ENCODE results near the gene ZNF407.

ZNF407 gene

DNA sequence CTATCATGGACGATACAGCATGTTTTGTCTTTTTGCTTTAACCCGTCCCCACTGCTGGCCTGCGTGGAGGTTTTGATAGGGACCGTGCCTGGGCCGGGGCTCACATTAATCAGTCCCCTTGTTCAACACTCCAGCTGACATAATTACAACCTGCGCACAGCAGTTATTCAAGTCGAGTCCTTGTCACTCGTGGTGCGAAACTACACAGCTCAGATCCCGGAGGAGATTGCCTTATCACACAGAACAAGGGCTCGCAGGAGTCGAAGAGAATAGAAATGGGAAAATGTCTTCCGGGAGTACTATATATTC, 304.4 kb downstream of the ZNF407 start:
- no peak overlapping the region for H3K27ac ChIP-seq
- no peak for DNase-seq (ENCODE audit: low spot score)
- TF ChIP-seq, protein P1, sequence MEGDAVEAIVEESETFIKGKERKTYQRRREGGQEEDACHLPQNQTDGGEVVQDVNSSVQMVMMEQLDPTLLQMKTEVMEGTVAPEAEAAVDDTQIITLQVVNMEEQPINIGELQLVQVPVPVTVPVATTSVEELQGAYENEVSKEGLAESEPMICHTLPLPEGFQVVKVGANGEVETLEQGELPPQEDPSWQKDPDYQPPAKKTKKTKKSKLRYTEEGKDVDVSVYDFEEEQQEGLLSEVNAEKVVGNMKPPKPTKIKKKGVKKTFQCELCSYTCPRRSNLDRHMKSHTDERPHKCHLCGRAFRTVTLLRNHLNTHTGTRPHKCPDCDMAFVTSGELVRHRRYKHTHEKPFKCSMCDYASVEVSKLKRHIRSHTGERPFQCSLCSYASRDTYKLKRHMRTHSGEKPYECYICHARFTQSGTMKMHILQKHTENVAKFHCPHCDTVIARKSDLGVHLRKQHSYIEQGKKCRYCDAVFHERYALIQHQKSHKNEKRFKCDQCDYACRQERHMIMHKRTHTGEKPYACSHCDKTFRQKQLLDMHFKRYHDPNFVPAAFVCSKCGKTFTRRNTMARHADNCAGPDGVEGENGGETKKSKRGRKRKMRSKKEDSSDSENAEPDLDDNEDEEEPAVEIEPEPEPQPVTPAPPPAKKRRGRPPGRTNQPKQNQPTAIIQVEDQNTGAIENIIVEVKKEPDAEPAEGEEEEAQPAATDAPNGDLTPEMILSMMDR (conservative IDR thresholded peaks at IDR 0.05; ENCODE audit: low read depth): no peak
- CTCF ChIA-PET: no interaction called here
- POLR2A ChIA-PET (ENCODE audit: low non-redundant PET): no interaction called here

DNA sequence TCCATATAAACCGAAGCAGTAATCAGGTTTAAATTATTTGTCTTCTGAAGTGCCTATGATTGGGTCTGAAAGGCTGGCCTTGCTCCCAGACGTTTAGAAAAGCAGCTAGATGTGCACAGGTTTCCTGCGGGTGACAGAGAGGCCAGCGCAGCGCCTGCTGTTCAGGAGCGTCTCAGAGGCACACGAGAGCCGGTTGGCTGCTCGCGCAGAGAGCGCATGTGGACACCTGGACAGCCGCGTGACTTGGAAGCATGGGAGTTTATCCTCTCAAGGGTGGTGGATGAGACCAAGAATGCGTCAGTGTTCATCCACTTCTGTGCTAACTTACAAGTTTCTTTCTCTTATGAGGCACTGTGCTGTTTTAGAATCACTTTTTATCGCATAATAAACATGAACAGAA, 307.6 kb downstream of the ZNF407 start:
- ChIA-PET CTCF (no interaction called here), POLR2A (ENCODE audit: low non-redundant PET) (no interaction called here)
- TF ChIP-seq, protein P1 (conservative IDR thresholded peaks at IDR 0.05; ENCODE audit: low read depth): no peak
- DNase-seq (ENCODE audit: low spot score): no peak
- no peak overlapping the region for H3K27ac ChIP-seq

DNA sequence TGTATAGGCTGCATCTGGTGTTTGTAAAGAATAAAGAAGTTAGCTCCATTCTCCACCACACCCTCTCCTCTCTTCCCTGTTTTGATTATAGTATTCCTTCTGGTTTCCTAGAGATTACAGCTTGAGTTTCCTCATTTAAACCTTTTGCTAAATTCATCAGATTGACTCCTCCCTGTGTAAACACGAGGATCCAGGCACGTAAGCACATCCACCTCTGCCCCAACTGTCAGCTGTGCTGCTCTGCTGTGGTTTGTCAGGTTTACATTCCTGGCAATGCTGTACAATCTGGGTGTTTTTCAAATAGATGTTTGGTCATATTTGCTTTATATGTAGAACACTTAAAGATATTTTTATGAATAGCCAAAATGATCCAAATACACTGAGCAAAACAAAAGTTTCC, 308.5 kb downstream of the ZNF407 start:
- TF ChIP-seq, protein P1 (conservative IDR thresholded peaks at IDR 0.05; ENCODE audit: low read depth): no peak
- no peak overlapping the region for H3K27ac ChIP-seq
- ChIA-PET CTCF (no interaction called here), POLR2A (ENCODE audit: low non-redundant PET) (no interaction called here)
- peak; percentile 3 for DNase-seq (ENCODE audit: low spot score)

DNA sequence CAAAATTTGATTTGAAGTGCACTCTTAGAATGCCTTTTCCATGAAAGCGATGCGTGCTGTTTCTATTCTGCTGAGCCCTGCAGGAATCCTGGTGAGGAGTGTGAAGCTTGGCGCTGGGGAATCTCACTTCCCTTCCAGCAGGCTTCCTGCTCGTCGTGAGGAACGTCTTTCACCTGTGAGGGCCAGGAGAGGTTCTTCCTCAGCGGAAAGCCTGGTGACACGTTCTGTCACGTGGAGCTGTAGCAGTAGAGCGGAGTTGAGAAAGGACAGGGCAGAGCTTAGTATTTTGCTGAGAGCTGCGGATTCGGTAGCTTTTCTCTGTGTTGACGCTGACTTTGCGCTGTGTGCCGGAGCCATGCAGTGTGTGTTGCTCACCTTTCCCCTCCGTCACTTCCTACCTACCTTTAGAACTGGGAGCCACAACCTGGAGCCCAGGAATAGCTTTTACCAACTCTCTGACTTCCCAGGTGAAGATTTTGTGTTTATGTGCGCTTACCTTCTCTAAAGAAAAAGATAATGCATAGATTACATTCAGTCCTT, 316.5 kb downstream of the ZNF407 start:
- no peak overlapping the region for H3K27ac ChIP-seq
- no peak for DNase-seq (ENCODE audit: low spot score)
- ChIA-PET POLR2A (ENCODE audit: low non-redundant PET) (no interaction called here), CTCF (no interaction called here)
- TF ChIP-seq, protein P1 (conservative IDR thresholded peaks at IDR 0.05; ENCODE audit: low read depth): no peak

DNA sequence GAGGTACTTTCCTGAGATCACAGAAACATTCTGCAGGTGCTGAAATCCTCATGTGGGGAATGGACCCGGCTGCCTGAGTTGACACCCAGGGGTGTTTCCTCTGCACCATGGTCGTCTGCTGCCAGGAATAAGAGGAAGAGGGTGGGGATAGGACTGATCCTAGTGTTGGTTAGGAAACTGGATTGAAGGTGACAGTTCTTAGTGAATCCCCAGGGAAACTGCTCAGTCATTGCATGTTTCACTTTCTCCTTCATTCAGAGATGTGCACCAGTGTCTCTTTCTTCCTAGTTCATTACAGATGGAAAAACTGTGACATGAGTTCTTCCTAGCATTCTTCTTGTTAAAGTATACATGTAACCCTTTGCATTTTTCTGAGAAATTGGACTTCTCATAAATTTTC, 317.0 kb downstream of the ZNF407 start:
- TF ChIP-seq, protein P1 (conservative IDR thresholded peaks at IDR 0.05; ENCODE audit: low read depth): no peak
- ChIA-PET POLR2A (ENCODE audit: low non-redundant PET) (no interaction called here), CTCF (no interaction called here)
- DNase-seq (ENCODE audit: low spot score): no peak
- no peak overlapping the region for H3K27ac ChIP-seq

DNA sequence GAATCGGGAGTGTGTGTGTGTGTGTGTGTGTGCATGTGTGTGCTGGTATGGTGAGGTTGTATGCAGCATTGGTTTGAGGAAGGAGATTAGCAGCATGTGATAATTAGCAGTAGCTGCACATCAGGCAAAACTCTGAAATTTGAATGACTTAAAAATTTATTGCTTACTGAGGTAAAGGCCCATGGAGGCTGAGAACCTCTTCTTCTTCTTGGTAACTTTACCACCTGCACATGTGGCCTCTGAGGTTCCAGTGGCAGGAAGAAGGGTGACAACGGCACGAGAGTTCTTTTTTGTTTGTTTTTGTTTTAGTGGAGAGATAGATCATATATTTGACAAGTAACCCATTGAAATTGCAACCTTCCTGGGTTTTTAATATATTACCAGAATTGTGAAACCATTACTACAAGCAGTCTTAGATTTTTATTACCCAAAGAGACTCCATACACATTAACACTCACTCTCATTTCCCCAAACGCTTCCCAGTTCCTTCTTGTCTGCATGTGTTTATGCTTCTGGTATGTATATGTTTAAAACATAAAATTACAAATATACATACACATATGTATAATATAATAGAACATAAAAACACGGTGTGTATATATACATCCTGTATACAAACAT, 319.2 kb downstream of the ZNF407 start:
- no peak overlapping the region for H3K27ac ChIP-seq
- TF ChIP-seq, protein P1 (conservative IDR thresholded peaks at IDR 0.05; ENCODE audit: low read depth): no peak
- ChIA-PET POLR2A (ENCODE audit: low non-redundant PET) (no interaction called here), CTCF (no interaction called here)
- no peak for DNase-seq (ENCODE audit: low spot score)
